ENCODE data around the gene CPE. TPM values are rescaled to one million over a fixed set of nuclear protein-coding genes. Genes with fewer than 3 reads are reported as not detected.

CPE gene
- total RNA-seq, 6 experiments from 2014 or later, result 0.09 TPM; not detected in 5

- Mint-ChIP-seq H3K4me1 (ENCODE audit: low read depth) (no peaks in the 10 kb centered on the region), H3K4me3 (no peak overlapping the region), H3K36me3 (ENCODE audit: low read depth) (no peaks in the 10 kb centered on the region), H3K27ac (no peak overlapping the region), H3K9me3 (no peaks in the 10 kb centered on the region), H3K27me3 (ENCODE audit: insufficient read depth) (no peaks in the 10 kb centered on the region; the same call in 1 of the 2 replicates)
- no peak for TF ChIP-seq CTCF (IDR thresholded peaks at IDR 0.05)
- no peak for DNase-seq
These were observed 47.5 kb downstream of the CPE start for GRCh38 chr4:165426331-165426730.

- H3K27me3 Mint-ChIP-seq (ENCODE audit: insufficient read depth), result peaks cover 2% of the 10 kb centered on the region
- no peak for TF ChIP-seq CTCF (IDR thresholded peaks at IDR 0.05)
- H3K4me1 Mint-ChIP-seq (ENCODE audit: low read depth), result no peaks in the 10 kb centered on the region
- no peaks in the 10 kb centered on the region for H3K36me3 Mint-ChIP-seq (ENCODE audit: low read depth)
- H3K9me3 Mint-ChIP-seq, result no peaks in the 10 kb centered on the region
- no peak overlapping the region for H3K4me3 Mint-ChIP-seq
- no peak overlapping the region for H3K27ac Mint-ChIP-seq
- no peak for DNase-seq
These were observed 48.0 kb downstream of the CPE start for GRCh38 chr4:165426823-165427222.

GRCh38 chr4:165428957-165429356 lies 50.1 kb downstream of the CPE start:
- no peak for DNase-seq
- no peaks in the 10 kb centered on the region for H3K36me3 Mint-ChIP-seq (ENCODE audit: low read depth)
- no peak for TF ChIP-seq CTCF (IDR thresholded peaks at IDR 0.05)
- H3K9me3 Mint-ChIP-seq, result no peaks in the 10 kb centered on the region
- no peak overlapping the region for H3K27ac Mint-ChIP-seq
- no peaks in the 10 kb centered on the region for H3K4me1 Mint-ChIP-seq (ENCODE audit: low read depth)
- peaks cover 3% of the 10 kb centered on the region for H3K27me3 Mint-ChIP-seq (ENCODE audit: insufficient read depth)
- no peak overlapping the region for H3K4me3 Mint-ChIP-seq

- no peak for TF ChIP-seq CTCF (IDR thresholded peaks at IDR 0.05)
- no peak overlapping the region for H3K4me3 Mint-ChIP-seq
- H3K27ac Mint-ChIP-seq, result no peak overlapping the region
- H3K4me1 Mint-ChIP-seq (ENCODE audit: low read depth), result no peaks in the 10 kb centered on the region
- H3K36me3 Mint-ChIP-seq (ENCODE audit: low read depth), result no peaks in the 10 kb centered on the region
- H3K9me3 Mint-ChIP-seq, result no peaks in the 10 kb centered on the region
- peaks cover 3% of the 10 kb centered on the region for H3K27me3 Mint-ChIP-seq (ENCODE audit: insufficient read depth)
- no peak for DNase-seq
These were observed 54.7 kb downstream of the CPE start for GRCh38 chr4:165433529-165433928.

GRCh38 chr4:165437691-165438090 lies 58.9 kb downstream of the CPE start:
- TF ChIP-seq CTCF (IDR thresholded peaks at IDR 0.05), result no peak
- Mint-ChIP-seq H3K4me1 (ENCODE audit: low read depth) (peaks cover 10% of the 10 kb centered on the region; the same call in 1 of the 2 replicates), H3K4me3 (no peak overlapping the region), H3K27me3 (ENCODE audit: insufficient read depth) (no peaks in the 10 kb centered on the region; the same call in 1 of the 2 replicates), H3K9me3 (no peaks in the 10 kb centered on the region), H3K27ac (no peak overlapping the region), H3K36me3 (ENCODE audit: low read depth) (no peaks in the 10 kb centered on the region)
- DNase-seq, result no peak

- peaks cover 10% of the 10 kb centered on the region; the same call in 1 of the 2 replicates for H3K4me1 Mint-ChIP-seq (ENCODE audit: low read depth)
- no peak overlapping the region for H3K27ac Mint-ChIP-seq
- H3K36me3 Mint-ChIP-seq (ENCODE audit: low read depth), result no peaks in the 10 kb centered on the region
- H3K27me3 Mint-ChIP-seq (ENCODE audit: insufficient read depth), result no peaks in the 10 kb centered on the region
- DNase-seq, result no peak
- no peak for TF ChIP-seq CTCF (IDR thresholded peaks at IDR 0.05)
- H3K4me3 Mint-ChIP-seq, result no peak overlapping the region
- H3K9me3 Mint-ChIP-seq, result no peaks in the 10 kb centered on the region
These were observed 60.5 kb downstream of the CPE start for GRCh38 chr4:165439344-165439743.

Data from HFFc6 (cell line).